ENCODE results near the gene CLASP1. TPM values are rescaled to one million over a fixed set of nuclear protein-coding genes. Genes with fewer than 3 reads are reported as not detected.

CLASP1 gene
- polyA plus RNA-seq, 1 donor (not counting 4 experiments of a cell fraction or from before 2014, with no cell fraction given): 16.7 TPM

GRCh38 chr2:121459291-121459690, 190.0 kb downstream of the CLASP1 start:
- Histone ChIP-seq H3K4me1 (ENCODE audit: control insufficient read depth, extremely low read depth, insufficient read depth, low read length) (no peaks in the 10 kb centered on the region), H3K27me3 (ENCODE audit: control insufficient read depth, extremely low read depth, insufficient read depth, low read length) (no peaks in the 10 kb centered on the region), H3K4me3 (ENCODE audit: control insufficient read depth in 2 of 3, extremely low read depth in 1 of 3, insufficient read depth in 2 of 3, low read depth in 1 of 3, low read length in 3 of 3) (no peak overlapping the region), H4K20me1 (ENCODE audit: control insufficient read depth, extremely low read depth, insufficient read depth, low read length) (no peaks in the 10 kb centered on the region), H3K9ac (ENCODE audit: control insufficient read depth, extremely low read depth, insufficient read depth, low read length) (no peak overlapping the region), H3K79me2 (ENCODE audit: control insufficient read depth, insufficient read depth, low read length) (peaks cover 4% of the 10 kb centered on the region), H3K9me1 (ENCODE audit: control insufficient read depth, extremely low read depth, insufficient read depth, low read length) (no peaks in the 10 kb centered on the region), H3K4me2 (ENCODE audit: control insufficient read depth, extremely low read depth, insufficient read depth, low read depth, low read length) (no peak overlapping the region), H3K27ac (ENCODE audit: control insufficient read depth, insufficient read depth, low read length) (no peak overlapping the region), H3K9me3 (ENCODE audit: control insufficient read depth, low read depth, low read length) (no peaks in the 10 kb centered on the region), H3K36me3 (ENCODE audit: control insufficient read depth in 2 of 2, extremely low read depth in 1 of 2, insufficient read depth in 2 of 2, low read length in 2 of 2) (peaks cover 23 to 31% of the 10 kb centered on the region in 2 experiments), H2AFZ (ENCODE audit: control insufficient read depth, low read length) (no peak overlapping the region)
- no peak for FAIRE-seq
- dilution Hi-C loops (cut with MboI; ENCODE audit: extremely low pct_ligation_motif_present, low sequenced_read_pairs): no loop called here
- no peak for TF ChIP-seq EZH2 (IDR thresholded peaks at IDR 0.05; ENCODE audit: low read length)
- TF ChIP-seq CTCF (optimal IDR thresholded peaks at IDR 0.05 in 1 of 3, IDR thresholded peaks at IDR 0.05 in 1 of 3, conservative IDR thresholded peaks at IDR 0.05 in 1 of 3; ENCODE audit: extremely low read depth in 1 of 3, insufficient read depth in 2 of 3, low read length in 3 of 3): no peak
- no peak for DNase-seq (ENCODE audit: low read depth, low spot score)

DNA sequence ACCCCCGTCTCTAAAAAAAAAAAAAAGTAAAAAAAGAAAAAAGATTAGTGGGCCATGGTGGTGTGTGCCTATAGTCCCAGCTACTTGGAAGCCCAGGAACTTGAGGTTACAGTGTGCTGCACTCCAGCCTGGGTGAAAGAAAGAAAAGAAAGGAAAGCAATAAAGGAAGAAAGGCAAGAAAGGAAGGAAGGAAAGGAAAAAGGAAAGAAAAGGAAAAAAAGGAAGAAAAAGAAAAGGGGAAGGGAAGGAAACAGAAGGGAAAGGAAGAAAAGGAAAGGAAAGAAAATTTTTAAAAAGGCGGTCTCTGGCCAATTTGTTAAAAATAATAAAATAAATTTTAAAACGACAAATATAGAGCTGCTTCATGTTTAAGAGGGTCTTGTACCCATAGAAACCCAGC, 192.9 kb downstream of the CLASP1 start:
- Histone ChIP-seq H3K27me3 (ENCODE audit: control insufficient read depth, extremely low read depth, insufficient read depth, low read length) (no peaks in the 10 kb centered on the region), H3K36me3 (ENCODE audit: control insufficient read depth in 2 of 2, extremely low read depth in 1 of 2, insufficient read depth in 2 of 2, low read length in 2 of 2) (peaks cover 26 to 32% of the 10 kb centered on the region in 2 experiments), H3K9me3 (ENCODE audit: control insufficient read depth, low read depth, low read length) (no peaks in the 10 kb centered on the region), H3K4me2 (ENCODE audit: control insufficient read depth, extremely low read depth, insufficient read depth, low read depth, low read length) (no peak overlapping the region), H3K27ac (ENCODE audit: control insufficient read depth, insufficient read depth, low read length) (no peak overlapping the region), H3K4me3 (ENCODE audit: control insufficient read depth in 2 of 3, extremely low read depth in 1 of 3, insufficient read depth in 2 of 3, low read depth in 1 of 3, low read length in 3 of 3) (no peak overlapping the region), H3K9me1 (ENCODE audit: control insufficient read depth, extremely low read depth, insufficient read depth, low read length) (no peaks in the 10 kb centered on the region), H2AFZ (ENCODE audit: control insufficient read depth, low read length) (no peak overlapping the region), H3K4me1 (ENCODE audit: control insufficient read depth, extremely low read depth, insufficient read depth, low read length) (no peaks in the 10 kb centered on the region), H3K79me2 (ENCODE audit: control insufficient read depth, insufficient read depth, low read length) (no peaks in the 10 kb centered on the region), H3K9ac (ENCODE audit: control insufficient read depth, extremely low read depth, insufficient read depth, low read length) (no peak overlapping the region), H4K20me1 (ENCODE audit: control insufficient read depth, extremely low read depth, insufficient read depth, low read length) (no peaks in the 10 kb centered on the region)
- FAIRE-seq: no peak
- no peak for DNase-seq (ENCODE audit: low read depth, low spot score)
- dilution Hi-C loops (cut with MboI; ENCODE audit: extremely low pct_ligation_motif_present, low sequenced_read_pairs): no loop called here
- no peak for TF ChIP-seq EZH2 (IDR thresholded peaks at IDR 0.05; ENCODE audit: low read length)

- H3K4me1 ChIP-seq (ENCODE audit: control insufficient read depth, extremely low read depth, insufficient read depth, low read length): no peaks in the 10 kb centered on the region
- dilution Hi-C loops (cut with MboI; ENCODE audit: extremely low pct_ligation_motif_present, low sequenced_read_pairs): no loop called here
- H3K27ac ChIP-seq (ENCODE audit: control insufficient read depth, insufficient read depth, low read length): no peak overlapping the region
- no peak overlapping the region for H2AFZ ChIP-seq (ENCODE audit: control insufficient read depth, low read length)
- peaks cover 27 to 31% of the 10 kb centered on the region in 2 experiments for H3K36me3 ChIP-seq (ENCODE audit: control insufficient read depth in 2 of 2, extremely low read depth in 1 of 2, insufficient read depth in 2 of 2, low read length in 2 of 2)
- no peak overlapping the region for H3K4me2 ChIP-seq (ENCODE audit: control insufficient read depth, extremely low read depth, insufficient read depth, low read depth, low read length)
- H4K20me1 ChIP-seq (ENCODE audit: control insufficient read depth, extremely low read depth, insufficient read depth, low read length): no peaks in the 10 kb centered on the region
- FAIRE-seq (no peak), DNase-seq (ENCODE audit: low read depth, low spot score) (no peak)
- no peaks in the 10 kb centered on the region for H3K9me3 ChIP-seq (ENCODE audit: control insufficient read depth, low read depth, low read length)
- H3K4me3 ChIP-seq (ENCODE audit: control insufficient read depth in 2 of 3, extremely low read depth in 1 of 3, insufficient read depth in 2 of 3, low read depth in 1 of 3, low read length in 3 of 3): no peak overlapping the region
- H3K79me2 ChIP-seq (ENCODE audit: control insufficient read depth, insufficient read depth, low read length): no peaks in the 10 kb centered on the region
- no peak overlapping the region for H3K9ac ChIP-seq (ENCODE audit: control insufficient read depth, extremely low read depth, insufficient read depth, low read length)
- no peak for TF ChIP-seq EZH2 (IDR thresholded peaks at IDR 0.05; ENCODE audit: low read length)
- no peak for TF ChIP-seq CTCF (optimal IDR thresholded peaks at IDR 0.05 in 1 of 3, IDR thresholded peaks at IDR 0.05 in 1 of 3, conservative IDR thresholded peaks at IDR 0.05 in 1 of 3; ENCODE audit: extremely low read depth in 1 of 3, insufficient read depth in 2 of 3, low read length in 3 of 3)
- no peaks in the 10 kb centered on the region for H3K27me3 ChIP-seq (ENCODE audit: control insufficient read depth, extremely low read depth, insufficient read depth, low read length)
- no peaks in the 10 kb centered on the region for H3K9me1 ChIP-seq (ENCODE audit: control insufficient read depth, extremely low read depth, insufficient read depth, low read length)
These were observed 193.8 kb downstream of the CLASP1 start for GRCh38 chr2:121455446-121455845.

All from keratinocyte (primary cell).